HG02678 (cell line): ENCODE measurements around the gene RABGGTA.

Source experiments
- ATAC-seq: cut with Tn5 transposase; IDR thresholded peaks from one replicate; pipeline ENCODE4 v1.9.1; 2021; ENCODE audit warnings: mild to moderate bottlenecking, moderate library complexity; ENCODE audit not compliant: unreplicated experiment

RABGGTA gene

DNA sequence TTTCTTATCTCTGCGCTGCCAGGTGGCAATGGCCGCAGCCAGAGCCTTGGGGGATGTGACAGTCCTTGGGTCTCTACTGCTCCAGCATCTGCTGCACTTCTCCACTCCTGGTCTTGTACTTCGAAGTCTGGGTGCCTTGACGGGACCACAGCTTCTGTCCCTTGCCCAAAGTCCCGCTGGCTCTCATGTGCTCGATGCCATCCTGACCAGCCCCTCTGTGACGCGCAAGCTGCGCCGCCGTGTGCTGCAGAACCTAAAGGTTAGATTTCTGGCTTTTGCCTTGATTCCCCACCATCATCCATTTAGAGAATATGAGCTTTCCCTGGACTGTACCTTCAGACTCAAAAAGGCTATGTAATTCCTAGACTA is 32.6 kb upstream of the RABGGTA start:
- no peak for ATAC-seq

DNA sequence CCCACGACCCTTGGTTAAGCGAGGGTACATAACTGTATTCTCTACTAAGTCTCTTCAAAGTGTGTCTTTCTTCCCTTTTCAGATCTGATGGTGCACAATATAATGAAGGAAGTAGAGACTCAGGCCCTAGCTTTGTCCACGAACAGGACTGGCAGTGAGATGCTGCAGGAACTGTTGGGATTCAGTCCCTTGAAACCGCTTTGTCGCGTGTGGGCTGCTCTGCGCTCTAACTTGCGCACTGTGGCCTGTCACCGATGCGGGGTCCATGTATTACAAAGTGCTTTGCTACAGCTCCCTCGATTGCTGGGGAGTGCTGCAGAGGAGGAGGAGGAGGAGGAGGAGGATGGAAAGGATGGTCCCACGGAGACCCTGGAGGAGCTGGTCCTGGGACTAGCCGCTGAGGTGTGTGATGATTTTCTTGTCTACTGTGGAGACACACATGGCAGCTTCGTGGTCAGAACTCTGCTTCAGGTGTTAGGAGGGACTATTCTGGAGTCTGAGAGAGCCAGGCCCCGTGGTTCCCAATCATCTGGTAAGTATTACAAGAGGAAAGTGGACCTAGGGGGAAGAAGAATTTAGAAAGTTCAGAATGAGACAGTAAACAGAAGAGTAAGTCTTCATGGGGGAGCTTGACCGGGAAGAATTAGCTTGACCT is 29.1 kb upstream of the RABGGTA start:
- ATAC-seq, result no peak

DNA sequence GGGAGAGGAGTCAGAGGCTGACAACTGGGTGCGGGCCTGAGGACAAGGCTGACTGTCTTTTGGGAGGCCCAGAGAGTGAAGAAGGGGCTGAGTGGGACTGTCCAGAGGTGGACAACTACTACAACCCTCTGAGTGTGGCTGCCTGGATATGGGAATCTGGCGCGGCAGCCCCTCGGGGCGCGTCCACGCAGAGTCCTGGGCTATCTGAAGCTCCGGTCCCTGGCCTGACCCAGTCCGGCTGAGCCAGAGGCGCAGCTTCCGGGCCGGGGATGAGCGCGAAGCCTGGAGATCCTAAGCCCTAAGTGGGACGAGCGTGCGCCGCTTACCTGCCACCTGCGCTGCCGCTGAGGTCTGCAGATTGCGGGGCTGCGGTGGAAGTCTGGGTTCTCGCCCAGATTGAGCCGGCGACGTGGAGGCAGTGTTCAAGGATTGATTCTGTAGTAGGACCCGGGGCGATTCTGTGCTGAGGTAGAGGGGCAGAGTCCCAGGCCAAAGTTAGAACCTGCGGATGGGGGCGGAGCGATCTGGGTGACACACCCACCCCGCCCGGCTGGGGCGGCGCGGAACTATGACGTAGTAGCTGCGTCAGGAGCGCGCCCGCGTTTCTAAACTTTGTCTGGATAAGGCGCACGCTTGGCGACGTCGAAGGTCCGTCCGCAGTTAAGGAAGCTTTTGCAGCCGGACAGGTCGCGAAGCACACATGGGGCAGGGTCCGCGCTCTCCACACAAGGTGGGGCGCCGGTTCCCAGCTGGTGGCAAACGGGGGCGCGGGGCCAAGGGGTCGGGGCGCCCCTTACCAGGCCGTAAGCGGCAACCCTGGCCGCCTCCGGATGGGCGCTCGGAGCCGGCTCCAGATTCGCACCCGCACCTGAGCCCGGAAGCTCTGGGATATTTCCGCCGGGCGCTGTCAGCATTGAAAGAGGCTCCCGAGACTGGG is 28.1 kb upstream of the RABGGTA start, which contains the start of the genes DHRS1 and NOP9:
Gene DHRS1, minus strand, starts transcription at position 526 of the 937 bp plus-strand sequence. CDS start 674 bp downstream, outside the sequence.
Gene NOP9, plus strand, starts transcription at position 596 of the 937 bp plus-strand sequence. Its CDS starts 105 bp downstream, at position 701.
- ATAC-seq, result peak; percentile 75

DNA sequence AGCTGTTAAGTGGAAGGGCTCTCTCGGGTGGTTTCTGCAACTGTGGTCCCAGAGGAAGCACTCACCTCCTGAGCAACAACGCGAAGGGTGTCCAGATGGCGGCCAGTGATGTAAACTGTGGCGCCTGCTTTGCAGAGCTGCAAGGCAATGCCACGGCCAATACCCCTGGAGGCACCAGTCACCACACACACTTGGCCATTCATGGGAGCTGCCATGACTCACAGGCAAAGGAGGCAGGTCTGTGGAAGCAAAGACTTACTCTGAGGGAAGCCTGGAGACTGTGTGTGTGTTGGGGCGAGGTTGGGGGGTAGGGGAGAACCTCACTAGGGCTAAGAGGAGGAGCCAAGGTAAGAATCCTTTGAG is 27.5 kb upstream of the RABGGTA start:
- ATAC-seq, result no peak

DNA sequence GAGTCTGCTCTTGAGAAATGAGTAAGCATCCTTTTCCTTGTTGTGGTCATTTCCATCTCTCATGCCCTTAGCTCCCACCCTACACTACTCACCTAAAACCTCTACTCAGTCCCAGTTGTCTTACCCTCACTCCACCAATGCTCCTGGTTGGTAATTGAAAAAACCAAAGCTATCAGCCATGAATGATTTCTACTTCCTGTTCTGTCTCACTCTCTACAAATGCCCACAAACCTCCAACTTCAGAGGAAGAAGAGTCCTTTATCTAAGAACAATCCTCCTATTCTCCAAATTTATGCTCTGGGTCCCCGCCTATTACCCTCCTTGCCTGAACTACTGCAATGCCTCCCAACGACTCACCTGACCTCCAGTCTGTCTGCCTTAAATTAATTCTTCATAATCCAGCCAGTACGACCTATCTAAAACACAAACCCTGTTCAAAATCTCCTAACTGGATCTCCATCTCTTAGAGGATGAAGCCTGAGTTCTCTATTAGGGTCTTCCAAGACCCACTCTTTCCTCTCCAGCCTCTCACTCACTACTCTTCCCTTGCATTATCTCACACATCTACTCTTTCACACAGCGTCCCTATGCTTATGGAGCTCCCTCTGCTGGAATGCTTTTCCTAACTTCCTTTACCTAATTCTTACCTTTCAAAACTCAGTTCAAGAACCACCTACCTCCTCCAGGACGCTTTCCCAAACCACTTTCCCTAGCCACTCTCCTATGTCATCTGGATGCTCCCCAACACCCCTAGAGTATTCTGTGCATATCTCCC is 26.0 kb upstream of the RABGGTA start:
- peak; percentile 21 for ATAC-seq

DNA sequence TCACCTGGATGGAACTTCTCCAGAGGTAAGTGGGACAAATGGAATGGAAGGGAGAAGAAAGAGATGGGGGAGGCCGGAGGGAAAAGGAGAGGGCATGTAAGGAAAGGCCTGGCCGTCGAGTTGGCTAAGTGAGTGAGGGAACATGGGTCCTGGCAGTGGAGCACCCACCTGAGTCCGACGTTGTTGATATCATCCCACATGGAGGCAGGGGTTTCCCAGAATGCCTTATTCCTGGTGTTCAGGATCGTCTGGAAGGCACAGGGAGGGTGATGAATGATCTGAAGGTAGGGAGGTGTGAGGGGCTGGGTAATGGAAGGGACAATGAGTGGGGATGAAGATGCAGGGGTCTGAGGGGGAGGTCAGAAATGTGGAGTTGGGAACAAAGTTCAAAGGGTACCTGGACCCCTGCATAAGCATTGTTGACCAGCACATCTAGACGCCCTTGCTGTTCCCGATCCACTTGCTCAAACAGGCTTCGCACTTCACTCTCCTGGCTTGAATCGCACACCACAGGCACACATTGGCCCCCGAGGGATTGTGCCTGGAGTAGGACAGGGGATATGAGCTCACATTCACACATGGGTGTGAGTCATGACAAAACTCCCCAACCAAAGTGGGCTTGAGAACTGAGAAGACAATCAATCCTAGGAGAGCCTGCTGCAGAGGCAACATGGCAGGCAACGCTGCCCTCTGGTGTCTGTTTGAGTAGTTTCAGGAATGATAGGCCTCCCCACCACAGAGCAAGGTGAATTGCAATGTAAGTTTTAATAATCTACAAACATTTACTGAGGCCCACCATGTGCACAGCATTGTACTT is 25.2 kb upstream of the RABGGTA start:
- ATAC-seq, result peak; percentile 51

DNA sequence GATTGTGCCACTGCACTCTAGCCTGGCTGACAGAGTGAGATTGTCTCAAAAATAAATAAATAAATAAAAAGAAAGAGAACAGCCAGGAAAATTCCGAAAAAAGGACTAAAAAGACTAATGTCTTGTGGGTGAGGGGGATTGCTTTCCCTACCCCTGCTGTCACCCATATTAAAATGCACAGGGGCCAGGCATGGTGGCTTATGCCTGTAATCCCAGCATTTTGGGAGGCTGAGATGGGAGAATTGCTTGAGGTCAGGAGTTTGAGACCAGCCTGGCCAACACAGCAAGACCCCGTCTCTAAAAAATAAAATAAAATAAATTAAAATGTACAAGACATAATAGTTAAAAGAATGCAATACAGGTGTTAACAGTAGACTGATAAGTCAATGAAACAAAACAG is 22.1 kb upstream of the RABGGTA start:
- no peak for ATAC-seq

DNA sequence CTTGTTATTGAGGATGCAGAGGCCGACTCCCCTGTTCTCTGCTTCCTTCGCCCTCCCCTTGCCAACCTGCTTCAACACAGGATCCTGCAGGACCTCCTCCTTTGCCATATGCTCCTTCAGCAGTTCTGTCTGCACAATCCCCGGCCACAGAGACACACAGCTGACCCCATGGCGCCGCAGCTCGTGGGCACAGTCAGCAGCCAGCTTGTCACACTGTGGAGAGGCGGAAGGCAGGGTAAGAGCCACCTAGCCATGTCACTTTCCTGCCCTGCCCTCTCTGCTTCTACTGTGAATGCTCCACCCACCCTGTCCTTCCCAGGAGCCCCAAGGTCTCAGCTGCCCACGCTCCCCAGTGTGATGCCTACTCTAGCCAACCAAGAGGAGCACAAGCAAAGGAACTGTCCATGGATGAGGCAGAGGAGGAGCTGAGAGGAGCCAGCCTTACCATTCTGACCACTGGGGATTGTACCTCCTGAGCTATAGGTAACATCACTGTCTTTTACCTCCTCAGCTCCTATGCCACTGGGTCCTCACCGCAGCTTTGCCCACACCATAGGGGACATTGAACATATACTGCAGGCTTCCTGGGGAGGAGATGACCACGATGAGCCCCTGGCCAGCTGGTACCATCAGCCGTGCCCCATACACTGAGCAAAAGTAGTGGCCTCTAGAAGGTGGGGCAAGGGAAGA is 20.9 kb upstream of the RABGGTA start:
- ATAC-seq, result no peak

DNA sequence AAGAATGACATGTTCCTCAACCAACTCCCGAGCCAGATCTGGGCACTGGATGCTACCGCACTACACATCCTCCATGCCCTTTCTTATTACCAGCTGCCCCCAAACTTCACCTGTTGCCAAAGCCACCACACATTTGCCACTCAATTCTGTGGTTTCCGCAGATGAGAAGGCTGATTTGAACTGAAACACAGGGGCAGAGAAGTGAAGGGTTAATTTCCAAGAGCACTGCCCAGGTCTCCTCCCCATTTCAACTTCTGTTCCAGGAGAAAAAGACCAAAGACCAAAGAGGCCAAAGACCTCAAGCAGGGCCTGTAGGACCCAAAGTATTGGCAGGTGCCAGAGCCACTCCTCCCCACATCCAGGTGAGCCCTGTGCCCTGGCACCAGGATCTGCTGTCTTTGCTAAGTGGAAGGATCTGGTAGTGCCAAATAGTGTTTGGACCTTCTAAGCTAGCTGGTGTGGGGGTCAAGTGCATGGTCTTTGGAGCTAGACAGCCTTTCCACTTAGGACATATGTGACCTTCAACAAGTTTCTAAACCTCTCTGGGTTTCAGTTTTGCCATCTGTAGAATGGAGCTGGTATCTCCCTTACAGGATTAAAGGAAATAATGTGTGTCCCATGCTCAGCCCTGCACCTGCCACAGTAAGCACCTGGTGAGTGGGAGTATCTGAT is 20.2 kb upstream of the RABGGTA start:
- ATAC-seq, result no peak

DNA sequence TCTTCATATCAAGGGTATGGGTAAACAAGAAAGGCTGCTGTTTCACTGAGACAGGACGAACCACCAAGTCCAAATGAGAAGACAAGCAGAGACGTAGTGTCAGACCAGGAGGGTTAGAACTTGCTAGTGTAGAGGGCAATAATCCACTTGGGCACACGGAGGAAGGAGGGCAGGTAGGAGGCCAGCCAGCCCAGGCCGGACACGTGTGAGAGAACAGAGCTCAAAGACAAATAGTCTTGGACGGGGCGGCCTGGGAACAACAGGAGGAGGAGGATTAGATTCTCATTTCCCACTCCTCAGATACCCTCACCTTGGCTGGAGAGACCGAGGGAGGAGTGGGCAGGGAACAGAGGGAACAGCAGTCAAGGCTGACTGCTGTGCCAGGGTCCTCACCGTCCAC is 19.3 kb upstream of the RABGGTA start:
- no peak for ATAC-seq

DNA sequence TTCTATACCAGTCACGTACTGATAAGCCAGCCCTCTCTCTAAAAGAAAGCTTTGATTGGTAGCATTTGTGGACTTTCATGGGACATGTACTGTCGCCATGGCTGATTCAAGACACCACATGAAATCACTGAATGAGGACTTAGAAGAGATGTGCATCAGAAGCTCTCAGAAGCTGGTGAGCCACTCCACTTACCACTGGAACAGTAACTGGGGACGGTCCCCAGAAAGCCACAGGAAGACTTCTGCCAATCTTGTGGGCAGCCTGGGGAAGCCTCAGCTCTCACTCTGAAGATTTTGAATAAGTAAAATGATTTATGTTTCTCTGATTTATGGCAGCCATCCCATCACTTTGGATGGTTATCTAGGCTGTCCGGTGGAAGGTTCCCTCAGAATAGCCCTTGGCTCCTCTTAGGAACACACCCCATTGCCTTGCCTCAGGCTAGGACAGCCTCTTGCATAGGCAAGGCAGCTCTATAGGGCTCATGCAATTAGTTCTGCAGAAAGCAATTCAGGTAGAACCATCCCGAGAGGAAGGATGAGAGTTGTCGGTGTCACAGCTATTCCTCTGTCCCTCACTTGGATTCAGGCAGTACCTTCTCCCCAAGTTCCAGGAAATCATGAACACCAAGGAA is 18.4 kb upstream of the RABGGTA start:
- ATAC-seq, result no peak

DNA sequence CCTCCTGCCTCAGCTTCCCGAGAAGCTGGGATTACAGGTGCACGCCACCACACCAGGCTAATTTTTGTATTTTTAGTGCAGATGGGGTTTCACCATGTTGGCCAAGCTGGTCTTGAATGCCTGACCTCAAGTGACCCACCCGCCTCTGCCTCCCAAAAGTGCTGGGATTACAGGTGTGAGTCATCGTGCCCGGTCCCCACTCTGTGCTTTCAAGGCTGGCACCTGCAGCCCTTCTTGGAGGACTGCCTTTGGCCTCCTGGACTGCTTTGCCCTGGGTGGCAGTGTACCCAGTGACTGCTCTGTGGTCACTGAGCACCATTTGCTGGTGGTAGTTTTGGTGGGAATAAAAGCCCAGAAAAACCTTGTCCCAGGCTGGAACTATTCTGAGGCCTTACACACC is 15.6 kb upstream of the RABGGTA start:
- ATAC-seq, result no peak

DNA sequence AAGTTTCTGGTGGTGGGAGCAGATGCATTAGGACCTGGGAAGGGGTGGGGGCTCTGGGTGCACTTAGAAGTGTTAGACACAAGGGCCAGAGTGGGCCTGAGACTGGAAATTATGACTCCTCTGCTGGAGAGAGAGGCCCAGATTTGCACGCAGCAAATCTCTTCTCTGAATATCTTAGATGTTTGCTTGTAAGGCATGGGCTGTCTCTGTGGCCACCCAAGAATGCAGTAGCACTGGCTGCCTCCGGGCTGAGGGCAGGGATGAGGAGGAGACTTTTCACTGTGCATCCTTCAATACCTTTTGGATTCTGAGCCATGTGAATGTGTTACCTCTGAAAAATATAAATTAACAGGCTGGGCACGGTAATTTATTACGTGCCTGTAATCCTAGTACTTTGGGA is 14.0 kb upstream of the RABGGTA start:
- no peak for ATAC-seq

DNA sequence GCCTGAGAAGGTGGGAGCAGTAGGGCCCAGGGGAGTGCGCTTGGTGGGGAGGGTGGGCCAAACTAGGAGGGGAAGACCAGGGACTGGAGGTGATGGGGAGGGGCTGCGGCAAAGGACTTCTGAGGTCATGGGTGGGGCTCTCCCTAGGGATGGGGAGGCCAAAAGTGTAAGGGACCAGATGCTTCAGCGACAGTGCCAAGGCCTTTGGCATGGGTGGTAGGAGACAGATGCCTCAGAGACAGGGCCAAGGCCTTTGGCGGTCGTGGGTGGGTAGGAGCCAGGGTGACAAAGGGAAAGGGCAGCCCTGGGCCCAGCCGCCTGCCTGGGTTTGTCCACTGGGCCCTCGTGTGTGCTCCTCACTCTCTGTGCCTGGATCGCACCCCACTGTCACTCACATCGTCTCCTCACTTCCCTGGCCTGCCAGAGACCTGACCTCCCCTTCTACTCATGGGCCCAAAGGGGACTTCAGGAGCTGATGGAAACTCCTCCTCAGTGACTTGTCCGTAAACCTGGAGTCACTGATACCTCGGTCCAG is 13.2 kb upstream of the RABGGTA start:
- ATAC-seq, result no peak

DNA sequence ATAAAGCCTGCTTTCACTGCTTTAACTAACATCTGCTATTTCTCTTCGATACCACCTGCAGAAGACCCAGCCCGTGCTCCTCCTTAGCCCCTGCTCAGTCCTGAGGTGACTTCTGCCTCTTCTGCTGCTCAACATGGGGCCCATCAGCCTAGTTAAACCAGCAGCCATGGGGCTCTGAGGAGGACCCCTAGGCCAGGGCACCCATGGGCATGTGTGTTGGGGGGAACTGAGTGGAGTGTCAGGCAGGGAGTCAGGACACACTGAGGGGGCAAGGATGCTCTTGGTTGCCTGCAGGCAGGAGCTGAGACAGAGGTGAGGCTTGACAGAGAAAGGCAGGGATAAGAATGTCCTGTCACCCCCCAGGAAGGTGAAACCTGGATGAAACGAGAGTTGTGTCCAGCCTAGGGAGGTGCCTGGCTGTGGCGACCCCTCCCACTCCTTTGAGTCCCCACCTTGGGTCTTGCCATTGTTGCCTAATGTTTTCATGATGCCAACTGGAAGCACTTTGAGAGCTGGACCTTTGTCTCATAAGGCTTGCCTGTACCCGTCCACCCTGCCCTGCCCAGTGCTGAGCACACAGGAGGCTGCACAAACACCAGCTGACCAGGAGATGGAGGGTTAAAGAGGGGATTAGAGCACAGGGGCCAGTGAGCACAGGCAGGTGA is 12.5 kb upstream of the RABGGTA start:
- ATAC-seq, result no peak

DNA sequence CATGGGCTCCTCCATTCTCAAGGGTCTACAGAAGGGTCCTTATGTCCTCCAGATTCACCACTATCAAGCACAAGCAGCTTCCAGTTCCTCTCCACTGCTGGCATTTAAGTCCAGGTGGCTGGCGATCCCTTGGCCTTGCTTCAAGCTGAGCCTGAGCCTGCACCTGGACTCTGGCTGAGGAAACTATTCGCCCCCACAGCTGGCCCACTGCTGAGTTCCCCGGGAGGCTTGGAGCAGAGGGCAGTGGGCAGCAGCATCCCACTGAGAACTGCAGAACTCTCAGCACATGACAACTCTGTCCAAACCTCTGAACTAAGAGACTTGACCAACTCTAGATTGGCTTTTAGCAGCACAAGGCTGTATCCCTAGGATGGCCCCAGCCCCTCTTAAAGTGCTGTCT is 11.3 kb upstream of the RABGGTA start:
- no peak for ATAC-seq

DNA sequence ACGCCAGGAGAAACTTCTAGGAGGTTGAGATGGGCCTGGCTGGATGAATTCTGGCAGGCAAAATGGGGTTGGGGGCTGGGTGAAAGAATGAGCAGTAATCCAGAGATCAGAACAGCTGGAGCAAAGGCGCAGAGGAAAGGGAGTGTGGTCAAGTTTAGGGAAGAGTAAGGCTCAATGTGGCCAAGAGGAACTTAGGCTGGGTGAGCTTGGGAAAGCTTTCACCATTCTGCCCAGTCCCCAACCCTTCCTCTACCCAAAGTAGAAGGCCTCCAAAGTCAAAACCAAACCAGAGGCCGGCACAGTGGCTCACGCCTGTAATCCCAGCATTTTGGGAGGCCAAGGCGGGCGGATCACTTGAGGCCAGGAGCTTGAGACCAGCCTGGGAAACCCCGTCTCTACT is 10.2 kb upstream of the RABGGTA start:
- no peak for ATAC-seq

DNA sequence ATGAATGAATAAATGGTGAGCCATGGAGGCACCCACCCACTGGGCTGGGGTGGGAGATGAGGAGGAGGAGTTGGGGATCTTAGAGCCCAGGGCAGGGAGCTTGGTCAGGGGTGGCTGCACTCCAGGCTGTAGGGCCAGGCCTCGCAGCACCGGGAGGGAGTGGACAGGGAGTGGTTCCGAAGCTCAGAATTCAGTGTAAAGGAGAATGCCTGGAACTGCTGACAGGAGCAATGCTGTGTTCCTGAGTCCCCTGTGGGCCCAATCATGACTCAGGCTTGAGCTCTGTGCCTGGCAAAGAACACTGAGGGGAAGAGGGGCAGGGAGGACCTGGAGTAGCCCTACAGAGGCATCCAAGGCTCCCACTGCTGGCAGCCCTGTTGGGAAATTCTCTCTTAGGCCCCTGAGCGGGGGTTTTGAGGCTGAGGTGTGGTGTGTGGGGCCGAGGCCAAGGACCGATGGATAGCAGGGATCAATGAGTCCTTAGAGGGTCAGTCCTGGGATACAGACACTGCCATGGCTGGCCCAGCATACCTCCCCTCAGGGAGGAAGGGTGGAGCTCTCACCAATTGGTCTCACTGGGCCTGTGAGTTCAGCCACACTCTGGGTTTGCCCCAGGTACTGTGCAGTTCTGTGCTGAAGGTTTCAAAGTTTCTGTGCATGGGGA is 9.5 kb upstream of the RABGGTA start:
- ATAC-seq, result no peak
